Endothelial cell (in vitro differentiated cells): ENCODE results near the gene CNNM2. TPM values are rescaled to one million over a fixed set of nuclear protein-coding genes. Genes with fewer than 3 reads are reported as not detected.

ENCODE experiments used
- DNase-seq: peaks from one replicate; pipeline ENCODE4 v3.0.0; 2021; ENCODE audit warnings: low spot score
- H3K27ac Mint-ChIP-seq: one replicate; pipeline ENCODE4 v1.8.0; 2021; ENCODE audit warnings: mixed read lengths, inconsistent platforms; ENCODE audit not compliant: unreplicated experiment
- H3K27me3 Mint-ChIP-seq: one replicate; pipeline ENCODE4 v1.8.0; 2021; ENCODE audit warnings: mild to moderate bottlenecking, moderate library complexity, mixed read lengths, inconsistent platforms; ENCODE audit not compliant: unreplicated experiment
- H3K36me3 Mint-ChIP-seq: one replicate; pipeline ENCODE4 v1.8.0; 2021; ENCODE audit warnings: mild to moderate bottlenecking, low read depth, mixed read lengths, inconsistent platforms; ENCODE audit not compliant: unreplicated experiment
- H3K4me1 Mint-ChIP-seq: one replicate; pipeline ENCODE4 v1.8.0; 2021; ENCODE audit warnings: mild to moderate bottlenecking, mixed read lengths, inconsistent platforms; ENCODE audit not compliant: unreplicated experiment
- H3K4me3 Mint-ChIP-seq: one replicate; pipeline ENCODE4 v1.8.0; 2021; ENCODE audit warnings: mild to moderate bottlenecking, mixed read lengths, inconsistent platforms; ENCODE audit not compliant: unreplicated experiment
- H3K9me3 Mint-ChIP-seq: one replicate; pipeline ENCODE4 v1.8.0; 2021; ENCODE audit warnings: mixed read lengths, inconsistent platforms; ENCODE audit not compliant: unreplicated experiment
- total RNA-seq: library from RNA; stranded (reverse); fragmentation: NEBNext Ultra II Directional; extraction: Animal tissue kit (Norgen Biotek cat#: 25700); gene quantifications from one replicate; pipeline ENCODE4 v1.2.1, GENCODE V29; 2021; ENCODE audit not compliant: unreplicated experiment
- TF ChIP-seq, protein P1 (sequence below): fragments of 200-600 bp; sonication (generic); IDR thresholded peaks from one replicate; pipeline ENCODE4 v1.5.0; 2021; ENCODE audit warnings: antibody characterized with exemption; ENCODE audit not compliant: unreplicated experiment

The CNNM2 gene
- total RNA-seq, 1 donor from 2014 or later, result 4.6 TPM

GRCh38 chr10:102894466-102895213, 23.5 kb upstream of the CNNM2 start:
- TF ChIP-seq, protein P1, sequence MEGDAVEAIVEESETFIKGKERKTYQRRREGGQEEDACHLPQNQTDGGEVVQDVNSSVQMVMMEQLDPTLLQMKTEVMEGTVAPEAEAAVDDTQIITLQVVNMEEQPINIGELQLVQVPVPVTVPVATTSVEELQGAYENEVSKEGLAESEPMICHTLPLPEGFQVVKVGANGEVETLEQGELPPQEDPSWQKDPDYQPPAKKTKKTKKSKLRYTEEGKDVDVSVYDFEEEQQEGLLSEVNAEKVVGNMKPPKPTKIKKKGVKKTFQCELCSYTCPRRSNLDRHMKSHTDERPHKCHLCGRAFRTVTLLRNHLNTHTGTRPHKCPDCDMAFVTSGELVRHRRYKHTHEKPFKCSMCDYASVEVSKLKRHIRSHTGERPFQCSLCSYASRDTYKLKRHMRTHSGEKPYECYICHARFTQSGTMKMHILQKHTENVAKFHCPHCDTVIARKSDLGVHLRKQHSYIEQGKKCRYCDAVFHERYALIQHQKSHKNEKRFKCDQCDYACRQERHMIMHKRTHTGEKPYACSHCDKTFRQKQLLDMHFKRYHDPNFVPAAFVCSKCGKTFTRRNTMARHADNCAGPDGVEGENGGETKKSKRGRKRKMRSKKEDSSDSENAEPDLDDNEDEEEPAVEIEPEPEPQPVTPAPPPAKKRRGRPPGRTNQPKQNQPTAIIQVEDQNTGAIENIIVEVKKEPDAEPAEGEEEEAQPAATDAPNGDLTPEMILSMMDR, result no peak
- no peaks in the 10 kb centered on the region for H3K9me3 Mint-ChIP-seq
- DNase-seq, result no peak
- H3K36me3 Mint-ChIP-seq, result no peaks in the 10 kb centered on the region
- H3K4me3 Mint-ChIP-seq, result no peak overlapping the region
- H3K27me3 Mint-ChIP-seq, result no peaks in the 10 kb centered on the region
- peaks cover 8% of the 10 kb centered on the region for H3K4me1 Mint-ChIP-seq
- no peak overlapping the region for H3K27ac Mint-ChIP-seq

GRCh38 chr10:102900006-102900405, 18.1 kb upstream of the CNNM2 start:
- no peak overlapping the region for H3K27ac Mint-ChIP-seq
- H3K9me3 Mint-ChIP-seq, result no peaks in the 10 kb centered on the region
- no peaks in the 10 kb centered on the region for H3K27me3 Mint-ChIP-seq
- TF ChIP-seq, protein P1, result no peak
- H3K4me1 Mint-ChIP-seq, result peaks cover 12% of the 10 kb centered on the region
- no peak for DNase-seq
- no peaks in the 10 kb centered on the region for H3K36me3 Mint-ChIP-seq
- no peak overlapping the region for H3K4me3 Mint-ChIP-seq

DNA sequence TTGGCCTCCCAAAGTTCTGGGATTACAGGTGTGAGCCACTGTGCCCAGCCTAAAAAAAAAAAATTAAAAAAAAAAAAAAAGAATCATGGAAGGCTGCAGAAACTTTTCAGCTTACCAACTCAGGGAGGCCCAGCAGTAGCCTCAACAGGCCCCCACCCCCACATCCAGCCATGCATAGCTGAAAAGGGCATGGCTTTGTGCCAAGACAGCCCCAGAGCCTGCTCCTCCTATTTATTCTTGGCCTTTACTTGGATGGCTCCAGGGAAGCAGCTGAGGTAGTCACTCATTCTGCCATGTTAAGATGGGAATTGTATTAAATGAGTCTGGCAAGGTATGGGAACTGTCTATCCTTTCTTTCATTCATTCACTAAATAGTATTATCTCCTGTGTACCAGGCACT, 13.7 kb upstream of the CNNM2 start:
- Mint-ChIP-seq H3K4me1 (peaks cover 4% of the 10 kb centered on the region), H3K36me3 (no peaks in the 10 kb centered on the region), H3K27ac (no peak overlapping the region), H3K4me3 (no peak overlapping the region), H3K27me3 (no peaks in the 10 kb centered on the region), H3K9me3 (no peaks in the 10 kb centered on the region)
- no peak for DNase-seq
- TF ChIP-seq, protein P1, result no peak

DNA sequence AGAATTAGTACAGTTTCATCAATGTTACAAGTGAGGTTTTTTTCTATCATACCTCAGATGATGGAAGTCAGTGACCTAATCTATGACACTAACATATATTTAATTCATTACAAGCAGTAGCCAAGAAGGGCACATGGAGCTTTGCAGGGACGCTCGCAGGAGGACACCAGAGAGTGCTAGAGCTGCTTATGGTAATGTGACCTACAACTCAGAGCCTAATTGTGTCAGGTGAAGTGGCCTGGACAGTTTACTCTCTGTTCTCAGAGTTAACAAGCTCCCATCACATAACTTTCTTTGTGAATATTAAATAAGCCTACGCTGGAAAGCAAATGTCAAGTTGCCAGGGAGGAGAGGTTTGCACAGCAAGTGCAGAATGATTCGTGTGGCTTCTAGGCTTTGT, 11.6 kb upstream of the CNNM2 start:
- Mint-ChIP-seq H3K27ac (no peak overlapping the region), H3K9me3 (no peaks in the 10 kb centered on the region), H3K4me1 (no peaks in the 10 kb centered on the region)

DNA sequence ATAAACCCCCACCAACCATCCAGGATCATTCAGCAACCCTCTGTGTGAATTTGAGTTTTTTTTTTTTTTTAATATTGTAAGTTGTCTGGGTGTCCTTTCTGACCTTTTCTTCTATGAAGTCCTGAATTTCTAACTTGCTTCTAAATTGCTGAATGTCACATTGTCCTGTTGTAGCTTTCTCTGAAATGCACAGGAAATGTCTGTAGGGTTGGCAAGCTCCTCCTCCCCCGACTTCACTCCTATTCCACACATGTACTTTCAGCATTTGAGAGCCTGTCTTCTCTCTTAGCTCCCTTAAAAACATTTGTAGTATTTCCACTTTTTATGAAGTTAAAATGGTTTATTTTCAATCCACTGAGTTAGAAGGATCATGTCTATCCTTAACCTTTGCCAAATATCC, 3.3 kb upstream of the CNNM2 start:
- TF ChIP-seq, protein P1, result no peak
- no peaks in the 10 kb centered on the region for H3K9me3 Mint-ChIP-seq

More for the DNA sequence above, 11.6 kb upstream of the CNNM2 start:
- no peaks in the 10 kb centered on the region for H3K36me3 Mint-ChIP-seq
- TF ChIP-seq, protein P1, result no peak
- no peak for DNase-seq
- no peaks in the 10 kb centered on the region for H3K27me3 Mint-ChIP-seq
- no peak overlapping the region for H3K4me3 Mint-ChIP-seq

More for the DNA sequence above, 3.3 kb upstream of the CNNM2 start:
- no peak overlapping the region for H3K27ac Mint-ChIP-seq
- H3K4me1 Mint-ChIP-seq, result peaks cover 7% of the 10 kb centered on the region
- H3K4me3 Mint-ChIP-seq, result no peak overlapping the region
- peaks cover 3% of the 10 kb centered on the region for H3K36me3 Mint-ChIP-seq
- peaks cover 5% of the 10 kb centered on the region for H3K27me3 Mint-ChIP-seq
- no peak for DNase-seq
